GM21390 (cell line): ENCODE data around the gene CLCNKA.
"Not testable (repeated sequence)": the region's sequence is repeated elsewhere in the genome, so short reads cannot be mapped to it uniquely, and the experiment has no call there.

Experiments used
- ATAC-seq: cut with Tn5 transposase; IDR thresholded peaks from one replicate; pipeline ENCODE4 v1.9.1; 2021; ENCODE audit not compliant: unreplicated experiment

CLCNKA gene

DNA sequence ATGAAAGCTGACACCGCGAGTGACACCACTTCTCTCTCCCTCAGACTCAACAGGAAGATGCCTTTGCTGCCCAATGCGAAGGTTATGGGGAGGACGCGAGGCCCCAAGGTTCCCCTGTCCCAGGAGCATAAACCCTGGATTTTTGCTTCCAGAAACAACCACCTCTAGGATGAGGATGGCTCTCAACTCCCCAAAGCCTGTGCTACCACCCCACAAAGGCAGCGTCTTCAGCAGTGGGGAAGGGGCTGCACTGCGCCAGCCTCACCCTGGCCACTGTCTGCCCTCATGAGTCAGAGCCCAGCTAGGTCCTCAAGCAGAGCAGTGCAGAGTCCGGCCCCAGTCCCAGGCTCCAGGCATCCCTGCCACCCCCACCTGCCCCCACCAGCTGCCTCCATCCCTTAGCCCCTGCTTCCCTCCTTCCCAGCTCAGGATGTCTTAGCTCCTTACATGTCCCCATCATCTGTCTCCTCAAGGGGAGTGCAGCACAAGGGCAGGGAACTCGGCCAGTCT lies 24.7 kb upstream of the CLCNKA start:
- ATAC-seq, result no peak

DNA sequence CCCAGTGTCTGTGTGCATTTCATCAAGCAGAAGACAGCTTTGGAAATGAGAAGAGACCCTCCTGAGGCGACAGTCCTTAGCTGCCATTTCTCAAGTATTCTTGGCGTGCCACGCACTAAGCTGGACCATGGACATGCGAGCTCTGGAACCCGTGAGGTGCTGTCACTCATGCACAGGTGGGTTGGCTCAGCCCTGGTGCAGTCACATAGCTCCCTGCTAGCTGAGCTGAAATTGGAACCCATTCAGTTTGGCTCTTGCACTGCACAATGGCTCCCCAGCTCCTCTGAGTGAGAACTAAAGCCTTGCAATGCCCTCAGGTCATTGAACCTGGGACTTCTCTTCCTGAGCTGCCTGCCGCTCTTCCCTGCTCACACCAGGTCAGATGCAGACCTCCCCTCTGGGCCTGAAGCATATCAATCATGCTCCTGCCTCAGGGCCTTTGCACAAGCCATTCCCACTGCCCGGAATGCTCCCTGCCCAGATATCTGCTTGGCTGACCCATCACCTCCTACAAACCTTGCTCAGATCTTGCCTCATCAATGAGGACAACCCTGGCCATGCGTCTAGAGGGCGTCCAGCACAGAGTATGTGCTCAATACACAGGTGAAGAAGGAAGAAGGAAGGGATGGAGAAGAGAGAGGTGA lies 24.1 kb upstream of the CLCNKA start:
- ATAC-seq, result no peak

DNA sequence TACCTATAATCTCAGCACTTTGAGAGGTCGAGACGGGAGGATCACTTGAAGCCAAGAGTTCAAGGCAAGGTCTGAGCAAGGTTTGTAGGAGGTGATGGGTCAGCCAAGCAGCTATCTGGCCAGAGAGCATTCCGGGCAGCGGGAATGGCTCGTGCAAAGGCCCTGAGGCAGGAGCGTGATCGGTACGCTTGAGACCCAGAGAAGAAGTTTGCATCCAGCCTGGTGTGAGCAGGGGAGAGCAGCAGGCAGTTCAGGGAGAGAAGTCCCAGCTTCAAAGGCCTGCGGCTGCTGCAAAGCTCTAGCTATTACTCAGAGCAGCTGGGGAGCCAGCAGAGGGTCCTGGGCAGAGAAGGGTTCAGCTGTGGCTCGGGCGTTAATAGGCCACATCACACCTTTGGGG lies 22.9 kb upstream of the CLCNKA start:
- no peak for ATAC-seq

- ATAC-seq, result not testable (repeated sequence)
These were observed 20.6 kb upstream of the CLCNKA start for GRCh38 chr1:16001274-16001673.

DNA sequence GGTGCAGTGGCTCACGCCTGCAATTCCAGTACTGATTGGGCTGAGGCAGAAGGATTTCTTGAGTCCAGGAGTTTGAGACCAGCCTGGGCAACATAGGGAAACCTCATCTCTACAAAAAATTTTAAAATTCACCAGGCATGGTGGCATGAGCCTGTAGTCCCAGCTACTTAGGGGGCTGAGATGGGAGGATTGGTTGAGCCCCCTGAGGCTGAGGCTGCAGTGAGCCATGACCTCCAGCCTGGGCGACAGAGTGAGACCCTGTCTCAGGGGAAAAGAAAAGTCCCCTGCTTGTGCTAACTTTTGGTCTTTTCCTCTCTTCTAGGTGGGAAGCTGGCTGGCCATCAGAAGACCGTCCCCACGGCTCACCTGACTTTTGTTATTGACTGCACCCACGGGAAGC lies 16.2 kb upstream of the CLCNKA start:
- no peak for ATAC-seq

DNA sequence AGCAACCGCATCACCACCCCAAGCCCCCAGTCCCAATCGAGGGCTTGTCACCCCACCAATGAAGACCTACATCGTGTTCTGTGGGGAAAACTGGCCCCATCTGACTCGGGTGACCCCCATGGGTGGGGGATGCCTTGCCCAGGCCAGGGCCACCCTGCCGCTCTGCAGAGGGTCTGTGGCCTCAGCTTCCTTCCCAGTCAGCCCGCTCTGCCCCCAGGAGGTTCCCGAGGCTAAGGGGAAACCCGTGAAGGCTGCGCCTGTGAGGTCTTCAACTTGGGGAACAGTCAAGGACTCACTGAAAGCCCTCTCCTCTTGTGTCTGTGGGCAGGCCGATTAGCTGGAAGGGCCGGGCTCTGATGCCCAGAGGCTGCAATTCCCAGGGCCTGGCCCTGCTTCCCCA lies 15.8 kb upstream of the CLCNKA start:
- no peak for ATAC-seq

DNA sequence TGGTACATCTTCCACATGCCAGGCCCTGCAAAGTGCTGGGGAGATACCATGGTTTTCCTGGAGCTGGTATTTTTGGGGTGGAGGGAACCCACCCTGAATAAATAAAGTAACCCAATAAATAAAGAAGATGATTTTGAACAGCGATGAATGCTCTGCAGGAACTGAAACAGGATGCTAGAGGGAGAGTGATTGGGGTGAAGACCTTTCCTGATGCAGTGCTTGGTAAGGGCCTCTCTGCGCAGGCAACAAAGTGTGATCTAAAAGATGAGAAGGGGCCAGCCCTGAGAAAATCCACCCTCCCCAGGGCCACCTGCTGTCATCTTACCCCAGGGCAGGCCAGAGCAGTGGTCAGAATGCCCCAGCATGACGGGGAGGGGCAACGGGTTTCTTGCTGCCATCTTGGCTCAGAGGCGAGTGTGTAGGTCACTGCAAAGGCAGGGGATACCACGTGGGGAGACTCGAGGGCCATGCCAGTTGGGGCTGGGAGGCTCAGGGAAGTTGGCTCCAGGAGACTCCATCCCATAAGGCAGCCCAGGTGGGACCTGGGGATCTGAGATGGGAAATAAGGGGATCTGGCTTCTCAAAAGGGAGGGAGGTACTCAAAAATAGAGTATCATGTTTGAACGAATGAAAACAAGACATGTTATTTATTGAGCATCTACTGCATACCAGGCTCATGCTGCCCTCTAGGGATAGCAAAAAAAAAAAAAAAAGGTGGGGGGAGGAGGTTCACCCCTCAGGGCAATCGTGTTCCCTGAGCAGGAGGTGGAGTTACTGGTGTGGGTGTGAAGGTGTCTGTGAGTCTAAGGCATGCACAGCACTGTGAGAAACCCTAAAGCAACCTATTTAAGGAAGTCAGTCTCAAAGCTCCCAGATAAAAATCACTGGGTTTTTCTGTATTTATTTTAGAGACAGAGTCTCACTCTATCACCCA lies 15.0 kb upstream of the CLCNKA start:
- no peak for ATAC-seq

DNA sequence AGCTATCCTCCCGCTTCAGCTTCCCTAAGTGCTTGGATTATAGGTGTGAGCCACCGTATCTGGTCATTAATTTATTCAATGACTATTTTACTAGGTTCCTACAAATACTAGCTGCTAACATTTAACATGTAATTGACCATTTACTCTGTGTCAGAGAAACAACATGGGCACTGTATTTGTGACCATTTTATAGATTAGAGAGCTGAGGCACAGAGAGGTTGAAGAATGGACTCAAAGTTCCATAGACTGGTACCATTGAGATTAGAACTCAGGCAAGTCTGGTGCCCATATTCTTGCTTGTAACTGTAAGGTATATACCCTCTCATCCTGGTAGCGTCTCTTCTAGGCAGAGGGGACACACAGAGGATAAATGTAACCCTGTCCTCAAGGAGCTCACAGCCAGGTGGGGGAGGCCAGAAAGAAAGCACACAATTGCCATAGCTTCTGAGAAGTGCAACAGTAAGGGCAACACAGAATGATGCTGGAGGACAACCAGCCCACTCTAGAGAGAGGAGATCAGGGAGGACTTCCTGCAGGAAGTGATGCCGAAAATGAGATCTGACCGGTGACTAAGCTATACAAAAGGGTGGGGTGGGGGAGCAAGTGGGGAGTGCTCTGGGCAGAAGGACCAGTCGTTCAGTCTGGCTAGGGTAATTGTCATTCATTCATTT lies 14.0 kb upstream of the CLCNKA start:
- no peak for ATAC-seq

DNA sequence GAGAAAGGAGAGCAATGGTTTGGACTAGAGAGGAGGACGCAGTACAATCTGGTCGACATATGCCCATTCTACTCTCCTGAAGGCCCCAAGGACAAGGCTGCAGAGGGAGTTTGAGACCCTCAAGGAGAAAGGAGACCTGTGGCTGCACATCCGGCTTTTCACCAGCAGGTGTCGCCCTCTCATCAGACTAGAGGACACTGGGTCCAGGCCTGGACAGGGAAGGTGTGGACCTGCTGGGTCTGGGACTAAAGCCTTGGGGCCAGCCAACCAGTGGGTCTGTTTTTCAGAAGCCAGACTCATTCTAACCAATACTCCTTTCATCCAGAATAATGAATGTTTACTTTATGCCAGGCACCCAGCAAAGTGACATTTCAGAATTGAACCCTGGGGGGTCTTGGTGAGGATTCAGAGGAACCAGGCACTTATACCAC lies 12.8 kb upstream of the CLCNKA start:
- no peak for ATAC-seq

DNA sequence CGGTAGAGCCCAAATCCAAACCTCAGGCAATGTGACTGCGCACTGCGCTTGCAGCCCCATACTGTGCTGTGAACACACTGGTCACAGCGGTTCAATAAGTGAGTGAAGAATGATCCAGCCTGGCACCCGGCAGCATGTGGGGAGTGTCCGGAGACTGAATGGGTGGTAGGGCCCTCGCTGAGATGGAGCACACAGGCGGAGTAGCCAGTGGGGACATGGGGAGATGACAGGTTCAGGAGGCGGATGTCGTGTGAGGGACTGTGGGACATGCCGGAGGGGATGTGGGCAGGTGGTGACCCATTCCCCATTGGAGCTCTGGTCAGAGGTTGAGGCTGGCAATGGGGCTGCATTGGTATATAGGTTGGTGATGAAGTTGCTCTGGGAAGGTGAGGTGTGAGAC lies 12.2 kb upstream of the CLCNKA start:
- no peak for ATAC-seq

DNA sequence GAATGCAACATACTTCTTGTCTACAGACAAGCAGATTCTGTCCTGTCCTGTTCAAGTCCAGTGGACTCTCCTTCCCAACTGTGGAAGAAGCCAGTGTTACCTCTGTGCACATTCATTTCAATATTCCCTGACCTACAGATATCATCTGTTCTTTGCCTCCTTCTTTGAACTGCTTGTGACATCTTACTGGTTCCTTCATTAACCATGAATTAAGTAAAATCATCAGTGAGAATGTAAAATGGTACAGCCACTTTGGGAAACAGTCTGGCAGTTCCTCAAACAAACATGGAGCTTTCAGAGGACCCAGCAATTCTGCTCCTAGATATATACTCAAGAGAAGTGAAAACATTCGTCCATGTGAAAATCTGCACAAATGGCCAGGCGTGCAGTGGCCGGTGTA lies 11.0 kb upstream of the CLCNKA start:
- ATAC-seq, result no peak

DNA sequence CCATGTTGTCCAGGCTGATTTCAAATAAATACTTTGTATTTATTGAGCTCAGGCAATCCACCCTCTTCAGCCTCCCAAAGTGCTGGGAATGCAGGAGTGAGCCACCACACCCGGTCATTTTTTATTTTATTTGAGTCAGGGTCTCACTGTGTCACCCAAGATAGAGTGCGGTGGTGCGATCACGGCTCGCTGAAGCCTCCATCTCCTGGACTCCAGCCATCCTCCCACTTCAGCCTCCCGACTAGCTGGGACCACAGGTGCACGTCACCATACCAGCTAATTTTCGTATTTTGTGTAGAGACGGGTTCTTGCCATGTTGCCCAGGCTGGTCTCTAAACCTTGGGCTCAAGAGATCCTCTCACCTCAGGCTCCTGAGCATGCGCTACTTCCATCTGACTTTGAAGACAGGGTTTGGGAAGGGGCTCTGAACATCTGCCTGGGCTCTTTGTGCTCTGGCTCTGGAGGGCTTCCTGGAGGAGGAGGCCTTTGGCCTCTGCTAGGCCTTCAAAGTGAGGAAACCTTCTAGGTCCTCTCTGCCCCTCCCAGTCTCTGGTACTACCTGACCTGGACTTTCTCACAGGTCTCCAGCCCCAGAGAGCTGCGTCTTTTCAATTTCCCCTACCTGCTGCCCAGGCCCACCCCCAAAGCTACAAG lies 9.8 kb upstream of the CLCNKA start:
- ATAC-seq, result no peak

- no peak for ATAC-seq
These were observed 9.1 kb upstream of the CLCNKA start for GRCh38 chr1:16012590-16013219.

- ATAC-seq, result no peak
These were observed 8.5 kb upstream of the CLCNKA start for GRCh38 chr1:16013220-16013907.

GRCh38 chr1:16013908-16014258 lies 8.0 kb upstream of the CLCNKA start:
- ATAC-seq, result no peak

GRCh38 chr1:16014509-16015482 lies 7.0 kb upstream of the CLCNKA start:
- ATAC-seq, result no peak

GRCh38 chr1:16015491-16015890 lies 6.3 kb upstream of the CLCNKA start:
- ATAC-seq, result no peak

DNA sequence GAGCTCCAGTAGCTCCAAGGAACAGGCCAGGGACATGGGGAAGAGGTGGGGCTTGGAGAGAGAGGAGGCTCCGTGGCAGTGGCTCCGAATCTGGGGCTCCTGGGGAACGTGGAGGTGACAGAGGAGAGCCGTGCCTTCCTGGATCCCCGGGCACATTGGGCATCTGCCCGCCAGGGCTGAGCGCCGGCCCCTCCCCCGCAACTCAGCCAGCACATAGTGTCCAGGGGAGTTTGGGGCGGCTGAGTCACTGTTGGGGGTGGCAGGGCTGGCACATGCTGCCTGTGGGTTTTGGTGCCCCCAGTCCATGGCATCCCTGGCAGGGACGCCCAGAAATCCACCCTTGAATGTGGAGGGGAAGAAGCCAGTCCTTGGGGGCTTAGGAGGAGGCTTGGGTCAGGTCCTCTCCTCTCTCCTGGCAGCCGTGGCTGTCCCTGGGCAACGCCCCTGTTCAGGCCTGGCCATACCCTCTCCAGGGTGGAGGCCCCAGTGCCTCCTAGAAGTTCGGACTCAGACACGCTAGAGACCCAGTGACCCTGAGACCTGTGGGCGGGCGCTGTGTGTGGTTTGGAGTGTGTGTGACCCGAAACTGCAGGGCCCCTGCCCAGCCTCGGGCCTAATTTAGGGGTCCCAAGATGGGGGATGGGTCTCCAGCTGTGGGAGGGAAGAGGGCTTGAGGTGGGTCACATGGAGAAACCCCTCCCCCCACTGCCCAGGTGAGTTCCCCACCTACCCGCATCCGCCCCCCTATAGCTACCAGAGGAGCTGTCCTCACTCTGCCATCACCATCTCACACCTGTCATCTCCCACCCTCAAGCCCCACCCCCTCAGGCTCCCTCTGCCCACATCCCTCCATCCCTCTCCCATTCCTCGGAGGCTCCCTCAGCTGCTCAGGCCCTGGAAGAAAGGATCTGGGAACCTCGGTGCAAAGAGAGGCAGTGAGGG lies 5.6 kb upstream of the CLCNKA start:
- ATAC-seq, result no peak
